Mononuclear cell (primary cell): ENCODE results near the gene CPEB3. TPM values are rescaled to one million over a fixed set of nuclear protein-coding genes. Genes with fewer than 3 reads are reported as not detected.
"Not testable (repeated sequence)": the region's sequence is repeated elsewhere in the genome, so short reads cannot be mapped to it uniquely, and the experiment has no call there.

Experiments used
- H3K27me3 ChIP-seq: 2 replicates; pipeline ENCODE4 v1.6.0; 2011; ENCODE audit warnings: low read length, control low read depth; ENCODE audit not compliant: insufficient read depth
- H3K4me1 ChIP-seq: 2 replicates; pipeline ENCODE4 v1.5.1; 2011; ENCODE audit warnings: mild to moderate bottlenecking, low read length, control low read depth; ENCODE audit not compliant: insufficient read depth
- H3K4me3 ChIP-seq: 2 replicates; pipeline ENCODE4 v1.5.1; 2011; ENCODE audit warnings: mild to moderate bottlenecking, low read length, moderate library complexity
- H3K9me3 ChIP-seq: 2 replicates; pipeline ENCODE4 v1.5.1; 2011; ENCODE audit warnings: low read depth, mild to moderate bottlenecking, control low read depth, low read length
- total RNA-seq: library from RNA; depleted of rRNA; stranded (reverse); fragments of >200 nt; gene quantifications from one replicate; pipeline ENCODE4 v1.2.3, GENCODE V29; 2012

The CPEB3 gene
- total RNA-seq, 1 donor, result 1.6 TPM

GRCh38 chr10:92042541-92042940 is 248.3 kb downstream of the CPEB3 start:
- H3K4me1 ChIP-seq, result no peaks in the 10 kb centered on the region
- no peak overlapping the region for H3K4me3 ChIP-seq
- no peaks in the 10 kb centered on the region for H3K9me3 ChIP-seq
- H3K27me3 ChIP-seq, result no peaks in the 10 kb centered on the region

- H3K4me1 ChIP-seq, result no peaks in the 10 kb centered on the region
- no peaks in the 10 kb centered on the region for H3K27me3 ChIP-seq
- H3K4me3 ChIP-seq, result no peak overlapping the region
- H3K9me3 ChIP-seq, result no peaks in the 10 kb centered on the region
These were observed 251.9 kb downstream of the CPEB3 start for GRCh38 chr10:92038949-92039348.

GRCh38 chr10:92033070-92033469 is 257.8 kb downstream of the CPEB3 start:
- not testable (repeated sequence) for H3K9me3 ChIP-seq, H3K27me3 ChIP-seq, H3K4me3 ChIP-seq

GRCh38 chr10:92031580-92031979 is 259.3 kb downstream of the CPEB3 start:
- Histone ChIP-seq H3K4me1 (no peaks in the 10 kb centered on the region), H3K27me3 (no peaks in the 10 kb centered on the region), H3K9me3 (no peaks in the 10 kb centered on the region), H3K4me3 (no peak overlapping the region)

More at GRCh38 chr10:92033070-92033469, 257.8 kb downstream of the CPEB3 start:
- not testable (repeated sequence) for H3K4me1 ChIP-seq

- Histone ChIP-seq H3K9me3 (no peaks in the 10 kb centered on the region), H3K27me3 (no peaks in the 10 kb centered on the region), H3K4me1 (no peaks in the 10 kb centered on the region), H3K4me3 (no peak overlapping the region)
These were observed 263.7 kb downstream of the CPEB3 start for GRCh38 chr10:92027141-92027540.

GRCh38 chr10:92025340-92025739 is 265.5 kb downstream of the CPEB3 start:
- H3K4me1 ChIP-seq, H3K27me3 ChIP-seq, H3K9me3 ChIP-seq, H3K4me3 ChIP-seq: not testable (repeated sequence)

- H3K27me3 ChIP-seq, result no peaks in the 10 kb centered on the region
These were observed 266.2 kb downstream of the CPEB3 start for GRCh38 chr10:92024700-92025099.

GRCh38 chr10:92014620-92015019 is 276.3 kb downstream of the CPEB3 start:
- H3K4me1 ChIP-seq, result no peaks in the 10 kb centered on the region
- no peak overlapping the region for H3K4me3 ChIP-seq
- H3K9me3 ChIP-seq, result no peaks in the 10 kb centered on the region
- H3K27me3 ChIP-seq, result no peaks in the 10 kb centered on the region

More at GRCh38 chr10:92024700-92025099, 266.2 kb downstream of the CPEB3 start:
- Histone ChIP-seq H3K4me1 (no peaks in the 10 kb centered on the region), H3K9me3 (no peaks in the 10 kb centered on the region), H3K4me3 (no peak overlapping the region)

GRCh38 chr10:92011560-92012214 is 279.2 kb downstream of the CPEB3 start:
- H3K4me3 ChIP-seq, result no peak overlapping the region
- H3K27me3 ChIP-seq, result no peaks in the 10 kb centered on the region
- no peaks in the 10 kb centered on the region for H3K4me1 ChIP-seq
- H3K9me3 ChIP-seq, result no peaks in the 10 kb centered on the region

GRCh38 chr10:92010047-92010735 is 280.7 kb downstream of the CPEB3 start:
- Histone ChIP-seq H3K4me3 (no peak overlapping the region), H3K27me3 (no peaks in the 10 kb centered on the region), H3K4me1 (no peaks in the 10 kb centered on the region), H3K9me3 (no peaks in the 10 kb centered on the region)

- H3K4me1 ChIP-seq, result no peaks in the 10 kb centered on the region
- no peaks in the 10 kb centered on the region for H3K9me3 ChIP-seq
- H3K27me3 ChIP-seq, result no peaks in the 10 kb centered on the region
- H3K4me3 ChIP-seq, result no peak overlapping the region
These were observed 281.4 kb downstream of the CPEB3 start for GRCh38 chr10:92009445-92009844.

GRCh38 chr10:92005978-92006377 is 284.9 kb downstream of the CPEB3 start:
- Histone ChIP-seq H3K4me3 (no peak overlapping the region), H3K4me1 (no peaks in the 10 kb centered on the region), H3K9me3 (no peaks in the 10 kb centered on the region), H3K27me3 (no peaks in the 10 kb centered on the region)

- Histone ChIP-seq H3K4me1 (no peaks in the 10 kb centered on the region), H3K27me3 (no peaks in the 10 kb centered on the region), H3K4me3 (no peak overlapping the region), H3K9me3 (no peaks in the 10 kb centered on the region)
These were observed 287.6 kb downstream of the CPEB3 start for GRCh38 chr10:92003258-92003657.

- Histone ChIP-seq H3K4me1 (no peaks in the 10 kb centered on the region), H3K9me3 (no peaks in the 10 kb centered on the region), H3K4me3 (no peak overlapping the region), H3K27me3 (no peaks in the 10 kb centered on the region)
These were observed 288.9 kb downstream of the CPEB3 start for GRCh38 chr10:92001995-92002394.

- Histone ChIP-seq H3K27me3 (no peaks in the 10 kb centered on the region), H3K4me1 (no peaks in the 10 kb centered on the region), H3K9me3 (no peaks in the 10 kb centered on the region), H3K4me3 (no peak overlapping the region)
These were observed 289.3 kb downstream of the CPEB3 start for GRCh38 chr10:92001581-92001980.
